IPS-11a (cell line): ENCODE measurements around the gene DHX38.

ENCODE experiments used
- H3K4me3 ChIP-seq: one replicate; pipeline ENCODE4 v1.5.1; 2013; ENCODE audit warnings: low read depth, low read length, control low read depth

The DHX38 gene

DNA sequence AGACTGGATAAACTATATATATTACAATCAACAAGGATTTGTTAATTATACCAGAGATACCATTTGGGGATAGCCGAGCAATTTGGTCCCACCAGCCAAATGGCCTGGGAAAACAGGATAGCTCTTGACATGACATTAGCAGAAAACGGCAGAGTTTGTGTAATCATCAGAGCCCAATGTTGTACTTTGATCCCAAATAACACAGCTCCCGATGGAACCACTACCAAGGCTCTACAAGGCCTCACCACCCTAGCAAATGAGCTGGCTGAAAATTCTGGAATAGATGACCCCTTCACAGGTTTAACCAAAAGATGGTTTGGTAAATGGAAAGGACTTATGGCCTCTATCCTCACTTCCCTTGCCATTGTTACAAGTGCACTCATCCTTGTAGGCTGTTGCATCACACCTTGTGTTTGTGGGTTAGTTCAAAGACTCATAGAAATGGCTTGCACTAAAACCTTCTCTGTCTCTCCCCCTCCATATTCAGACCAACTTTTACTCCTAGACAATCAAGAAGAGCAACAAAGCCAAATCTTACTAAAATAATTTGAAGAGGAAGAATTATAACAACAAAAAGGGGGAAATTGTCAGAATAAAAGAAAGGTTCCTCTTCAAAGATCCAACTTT is 9.8 kb upstream of the DHX38 start:
- no peak overlapping the region for H3K4me3 ChIP-seq

DNA sequence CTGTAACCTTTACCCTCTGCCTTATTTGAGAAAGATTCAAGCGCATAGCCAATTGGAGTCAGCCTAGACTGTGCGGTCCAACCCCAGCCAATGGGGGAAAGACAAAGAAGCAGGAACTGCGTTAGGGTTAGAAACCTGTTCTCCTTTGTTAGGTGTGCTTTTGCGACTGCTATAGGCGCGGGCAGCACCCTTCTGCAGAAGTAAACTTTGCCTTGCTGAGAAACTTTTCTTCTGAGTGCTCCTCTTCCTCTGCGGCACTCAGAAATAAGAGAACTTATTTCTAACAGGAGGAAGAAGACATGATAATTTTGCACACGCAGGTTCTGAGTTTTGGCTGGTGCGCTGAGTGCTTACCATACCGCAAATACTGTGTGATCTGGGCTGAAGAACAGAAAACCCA is 9.2 kb upstream of the DHX38 start:
- H3K4me3 ChIP-seq: no peak overlapping the region

DNA sequence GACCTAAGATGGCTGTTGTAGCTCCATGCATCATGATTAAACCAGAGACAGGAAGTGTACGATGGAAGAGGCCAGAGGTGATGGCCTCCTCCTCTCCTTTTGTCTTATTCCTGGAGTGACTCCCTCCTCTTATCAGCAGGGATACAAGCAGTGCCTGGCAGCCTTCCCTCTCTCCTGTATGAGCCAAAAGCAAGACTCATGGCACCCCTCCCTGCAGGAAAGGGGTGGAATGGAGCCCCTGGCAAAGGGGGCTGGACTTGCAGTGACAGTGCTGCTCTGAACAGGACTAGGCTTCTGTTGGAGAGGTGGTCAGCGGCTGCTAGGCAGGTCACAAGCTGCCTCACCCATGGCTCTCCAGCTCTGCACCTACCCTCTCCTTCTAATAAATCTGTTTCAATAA is 8.6 kb upstream of the DHX38 start:
- no peak overlapping the region for H3K4me3 ChIP-seq

DNA sequence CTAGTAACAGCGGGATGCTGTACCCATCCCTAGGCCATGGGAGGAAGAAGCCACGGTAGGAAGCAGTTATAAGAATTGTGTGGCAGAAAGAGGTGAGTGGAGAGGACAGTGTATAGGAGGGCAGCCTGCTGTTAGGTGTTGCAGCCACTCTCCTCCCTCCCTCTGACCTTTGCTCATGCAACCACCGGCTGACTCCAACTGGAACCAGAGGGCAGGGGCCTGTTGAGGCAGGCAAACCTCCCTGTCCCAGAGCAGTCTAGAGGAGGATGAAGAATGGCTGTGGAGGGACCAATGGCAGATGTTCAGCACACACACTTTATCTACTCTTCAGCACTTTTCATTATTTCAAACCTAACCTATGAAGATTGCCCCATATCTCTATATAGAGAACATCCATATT is 2.4 kb upstream of the DHX38 start:
- H3K4me3 ChIP-seq: no peak overlapping the region

DNA sequence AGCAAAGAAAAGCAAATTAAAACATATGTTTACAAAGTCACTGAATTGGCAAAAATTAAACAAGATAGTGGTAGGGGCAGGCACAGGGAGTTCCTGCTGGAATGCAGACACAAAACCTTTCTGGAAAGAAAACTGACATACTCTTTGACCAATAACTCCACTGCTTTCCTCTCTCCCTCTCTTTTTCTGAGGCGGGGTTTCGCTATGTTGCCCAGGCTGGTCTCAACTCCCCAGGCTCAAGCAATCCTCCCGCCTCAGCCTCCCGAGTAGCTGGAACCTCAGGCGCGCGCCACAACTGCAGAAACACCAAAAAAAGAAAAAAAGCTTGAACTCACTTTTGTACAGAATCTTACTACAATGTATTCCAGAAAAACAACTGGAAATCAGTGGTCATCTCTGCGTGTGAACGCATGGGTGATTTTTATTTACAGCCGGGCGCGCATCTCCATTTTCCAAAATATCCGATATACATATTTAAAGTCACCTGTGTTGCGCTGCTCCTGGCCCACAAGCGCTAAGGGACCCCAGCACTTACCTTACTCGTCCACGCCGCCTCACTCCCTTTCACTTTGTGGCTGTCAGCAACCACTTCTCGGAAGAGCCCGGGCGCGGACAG is 707 bp upstream of the DHX38 start:
- peak overlapping the region; percentile 87 for H3K4me3 ChIP-seq

DNA sequence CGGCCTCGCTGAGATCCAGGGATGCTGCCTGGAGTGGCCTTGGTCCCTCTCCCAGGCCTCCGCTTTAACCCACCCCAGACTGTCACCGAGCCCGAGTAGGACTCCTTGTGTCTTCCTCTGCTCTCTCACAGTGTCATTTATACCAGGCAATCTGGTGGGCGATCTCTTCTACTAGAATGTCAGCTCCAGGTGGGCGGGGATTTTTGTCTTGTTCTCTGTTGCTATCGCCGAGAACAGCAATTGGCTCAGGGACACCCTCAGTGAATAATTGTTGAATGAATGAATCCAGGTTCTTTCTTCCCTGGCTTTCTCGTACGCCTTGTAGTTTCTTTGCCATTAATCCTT is 591 bp downstream of the DHX38 start:
- peak overlapping the region; percentile 95 for H3K4me3 ChIP-seq

DNA sequence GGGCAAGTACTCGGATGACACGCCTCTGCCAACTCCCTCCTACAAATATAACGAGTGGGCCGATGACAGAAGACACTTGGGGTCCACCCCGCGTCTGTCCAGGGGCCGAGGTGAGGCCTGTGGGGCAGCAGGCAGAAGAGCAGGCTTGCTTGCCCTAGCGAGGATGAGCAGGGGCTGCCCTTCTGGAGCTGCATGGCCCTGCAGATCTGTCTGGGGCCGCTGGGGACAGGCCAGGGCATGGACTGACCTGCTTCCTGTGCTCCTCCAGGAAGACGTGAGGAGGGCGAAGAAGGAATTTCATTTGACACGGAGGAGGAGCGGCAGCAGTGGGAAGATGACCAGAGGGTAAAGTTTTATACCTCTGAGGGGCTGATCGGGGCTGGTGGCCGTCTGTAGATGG is 5.3 kb downstream of the DHX38 start:
- H3K4me3 ChIP-seq: no peak overlapping the region

DNA sequence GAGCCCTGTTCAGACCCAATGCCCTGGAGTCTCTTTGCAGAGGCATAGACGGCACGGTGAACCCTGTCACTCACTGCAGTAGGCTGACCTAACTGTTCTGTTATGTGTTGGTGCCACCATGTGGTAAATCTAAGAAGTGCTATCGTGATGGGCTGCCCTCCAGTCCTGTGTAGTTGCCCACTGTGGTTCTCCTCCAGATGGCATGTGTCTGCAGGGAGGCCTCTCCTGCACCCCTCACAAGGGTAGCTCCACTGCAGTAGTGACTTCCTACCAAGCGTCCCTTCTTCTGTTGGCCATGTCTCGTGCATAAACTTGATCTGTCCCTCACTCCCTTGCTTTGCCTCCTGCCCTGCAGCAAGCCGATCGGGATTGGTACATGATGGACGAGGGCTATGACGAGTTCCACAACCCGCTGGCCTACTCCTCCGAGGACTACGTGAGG is 5.8 kb downstream of the DHX38 start:
- H3K4me3 ChIP-seq: no peak overlapping the region

DNA sequence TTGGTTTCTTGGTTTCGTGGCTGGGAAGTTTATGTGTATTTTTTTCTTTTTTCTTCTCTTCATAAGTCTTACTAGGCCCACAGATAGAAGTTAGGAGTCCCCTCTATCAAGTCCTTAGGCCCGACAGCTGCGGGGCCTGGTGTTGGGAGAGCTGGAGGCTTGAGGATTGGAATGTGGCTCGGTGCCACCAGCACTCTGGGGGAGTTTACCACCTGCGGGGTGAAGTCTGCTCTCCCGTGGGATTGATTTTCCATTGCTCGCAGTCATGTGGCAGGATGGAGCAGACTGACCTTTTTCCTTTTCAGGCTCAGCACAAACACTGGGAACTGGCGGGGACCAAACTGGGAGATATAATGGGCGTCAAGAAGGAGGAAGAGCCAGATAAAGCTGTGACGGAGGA is 7.5 kb downstream of the DHX38 start:
- no peak overlapping the region for H3K4me3 ChIP-seq

DNA sequence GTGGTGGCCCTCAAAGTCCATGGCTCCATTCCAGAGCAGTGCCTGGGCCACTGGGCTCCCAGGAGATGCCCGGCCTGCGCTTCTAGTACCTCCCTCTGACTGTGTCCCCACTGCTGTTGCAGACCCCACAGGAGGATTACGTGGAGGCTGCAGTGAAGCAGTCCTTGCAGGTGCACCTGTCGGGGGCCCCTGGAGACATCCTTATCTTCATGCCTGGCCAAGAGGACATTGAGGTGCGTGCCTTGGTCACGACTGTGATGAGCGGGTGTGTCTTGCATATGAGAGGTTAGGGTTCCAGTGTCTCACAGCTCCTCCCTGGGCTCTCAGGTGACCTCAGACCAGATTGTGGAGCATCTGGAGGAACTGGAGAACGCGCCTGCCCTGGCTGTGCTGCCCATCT is 11.3 kb downstream of the DHX38 start:
- no peak overlapping the region for H3K4me3 ChIP-seq

DNA sequence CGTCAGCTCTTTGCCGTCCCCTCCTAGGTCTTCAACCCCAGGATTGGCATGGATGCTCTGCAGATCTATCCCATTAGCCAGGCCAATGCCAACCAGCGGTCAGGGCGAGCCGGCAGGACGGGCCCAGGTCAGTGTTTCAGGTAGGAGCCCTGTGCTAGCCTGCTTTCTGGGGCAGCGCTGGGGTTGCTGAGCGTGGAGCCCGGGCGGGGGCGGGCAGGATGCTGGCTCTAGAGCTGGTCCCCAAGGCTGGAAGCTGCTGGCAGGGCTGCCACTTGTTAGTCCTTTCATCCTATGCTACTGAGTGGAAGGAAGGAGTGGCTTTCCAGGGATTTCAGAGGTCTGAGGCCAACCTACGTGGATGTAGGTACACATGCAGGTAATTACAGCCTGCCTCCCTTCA is 12.3 kb downstream of the DHX38 start:
- no peak overlapping the region for H3K4me3 ChIP-seq

DNA sequence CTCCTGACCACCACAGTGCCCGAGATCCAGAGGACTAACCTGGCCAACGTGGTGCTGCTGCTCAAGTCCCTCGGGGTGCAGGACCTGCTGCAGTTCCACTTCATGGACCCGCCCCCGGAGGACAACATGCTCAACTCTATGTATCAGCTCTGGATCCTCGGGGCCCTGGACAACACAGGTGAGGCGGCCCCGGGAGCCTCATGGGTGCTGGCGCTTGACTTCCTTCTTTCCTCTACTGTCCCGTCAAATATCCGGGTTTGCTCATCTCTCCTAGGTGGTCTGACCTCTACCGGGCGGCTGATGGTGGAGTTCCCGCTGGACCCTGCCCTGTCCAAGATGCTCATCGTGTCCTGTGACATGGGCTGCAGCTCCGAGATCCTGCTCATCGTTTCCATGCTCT is 13.7 kb downstream of the DHX38 start:
- no peak overlapping the region for H3K4me3 ChIP-seq

DNA sequence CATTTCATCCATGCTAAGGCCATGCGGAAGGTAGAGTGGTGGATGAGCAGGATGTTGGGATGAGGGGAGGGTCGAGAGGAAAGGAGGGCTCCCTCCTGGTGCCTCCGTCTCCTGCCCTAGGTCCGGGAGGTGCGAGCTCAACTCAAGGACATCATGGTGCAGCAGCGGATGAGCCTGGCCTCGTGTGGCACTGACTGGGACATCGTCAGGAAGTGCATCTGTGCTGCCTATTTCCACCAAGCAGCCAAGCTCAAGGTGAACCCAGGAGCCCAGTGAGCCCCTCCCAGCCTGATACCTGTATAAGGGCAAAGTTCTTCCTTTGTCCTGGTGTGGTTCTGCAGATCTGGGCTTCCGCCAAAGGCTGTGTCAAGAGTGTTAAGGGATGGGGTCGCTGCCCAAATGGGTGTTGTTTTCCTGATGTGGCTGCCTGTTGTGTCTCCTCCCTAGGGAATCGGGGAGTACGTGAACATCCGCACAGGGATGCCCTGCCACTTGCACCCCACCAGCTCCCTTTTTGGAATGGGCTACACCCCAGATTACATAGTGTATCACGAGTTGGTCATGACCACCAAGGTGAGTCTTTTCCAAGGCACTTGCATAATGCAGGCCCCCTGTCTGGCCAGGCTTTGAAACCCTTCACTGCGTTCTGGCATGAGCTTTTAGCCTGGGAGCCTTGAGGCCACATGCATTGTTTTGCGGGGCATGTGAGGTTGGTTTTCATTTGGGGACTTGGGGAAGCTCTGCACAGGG is 14.9 kb downstream of the DHX38 start:
- no peak overlapping the region for H3K4me3 ChIP-seq

DNA sequence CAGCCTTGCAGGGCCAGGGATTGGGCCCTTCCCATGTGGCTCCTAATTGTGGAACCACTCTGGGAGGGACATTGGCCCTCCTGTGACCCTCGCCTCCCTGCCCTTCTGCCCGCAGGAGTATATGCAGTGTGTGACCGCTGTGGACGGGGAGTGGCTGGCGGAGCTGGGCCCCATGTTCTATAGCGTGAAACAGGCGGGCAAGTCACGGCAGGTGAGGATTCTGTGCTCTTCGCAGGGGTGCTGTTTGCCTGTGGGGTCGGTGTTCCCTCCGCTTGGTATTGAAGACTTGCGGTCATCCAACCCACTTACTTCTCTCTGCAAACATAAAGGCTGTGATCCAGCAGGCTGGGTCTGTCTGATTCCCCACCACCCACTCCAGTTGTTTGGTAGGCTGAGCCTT is 15.7 kb downstream of the DHX38 start:
- H3K4me3 ChIP-seq: no peak overlapping the region

DNA sequence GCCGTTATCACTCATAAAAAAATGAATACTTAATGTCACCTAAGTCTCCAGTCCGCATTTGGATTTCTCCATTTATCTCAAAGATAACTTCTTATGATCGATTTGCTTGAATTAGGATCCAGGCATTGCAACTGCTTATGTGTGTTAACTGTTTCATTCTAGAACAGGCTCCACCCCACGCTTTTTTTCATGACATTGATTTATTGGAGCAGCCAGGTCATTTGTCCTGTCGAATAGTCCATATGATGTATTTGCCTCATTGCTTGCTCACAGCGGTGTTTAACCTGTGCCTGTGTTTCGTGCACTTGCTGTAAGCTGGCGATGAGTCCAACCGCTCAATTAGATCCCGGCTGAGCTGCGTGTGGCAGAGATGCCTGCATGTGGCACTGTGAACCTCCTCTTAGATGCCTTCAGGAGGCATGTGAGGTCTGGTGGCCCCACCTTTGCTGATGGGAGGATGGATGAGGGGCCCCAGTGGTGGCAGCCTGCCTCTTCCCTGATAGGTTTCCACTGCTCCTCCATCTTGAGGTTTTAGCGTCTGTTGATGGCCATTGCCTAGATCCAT is 16.4 kb downstream of the DHX38 start:
- H3K4me3 ChIP-seq: no peak overlapping the region

DNA sequence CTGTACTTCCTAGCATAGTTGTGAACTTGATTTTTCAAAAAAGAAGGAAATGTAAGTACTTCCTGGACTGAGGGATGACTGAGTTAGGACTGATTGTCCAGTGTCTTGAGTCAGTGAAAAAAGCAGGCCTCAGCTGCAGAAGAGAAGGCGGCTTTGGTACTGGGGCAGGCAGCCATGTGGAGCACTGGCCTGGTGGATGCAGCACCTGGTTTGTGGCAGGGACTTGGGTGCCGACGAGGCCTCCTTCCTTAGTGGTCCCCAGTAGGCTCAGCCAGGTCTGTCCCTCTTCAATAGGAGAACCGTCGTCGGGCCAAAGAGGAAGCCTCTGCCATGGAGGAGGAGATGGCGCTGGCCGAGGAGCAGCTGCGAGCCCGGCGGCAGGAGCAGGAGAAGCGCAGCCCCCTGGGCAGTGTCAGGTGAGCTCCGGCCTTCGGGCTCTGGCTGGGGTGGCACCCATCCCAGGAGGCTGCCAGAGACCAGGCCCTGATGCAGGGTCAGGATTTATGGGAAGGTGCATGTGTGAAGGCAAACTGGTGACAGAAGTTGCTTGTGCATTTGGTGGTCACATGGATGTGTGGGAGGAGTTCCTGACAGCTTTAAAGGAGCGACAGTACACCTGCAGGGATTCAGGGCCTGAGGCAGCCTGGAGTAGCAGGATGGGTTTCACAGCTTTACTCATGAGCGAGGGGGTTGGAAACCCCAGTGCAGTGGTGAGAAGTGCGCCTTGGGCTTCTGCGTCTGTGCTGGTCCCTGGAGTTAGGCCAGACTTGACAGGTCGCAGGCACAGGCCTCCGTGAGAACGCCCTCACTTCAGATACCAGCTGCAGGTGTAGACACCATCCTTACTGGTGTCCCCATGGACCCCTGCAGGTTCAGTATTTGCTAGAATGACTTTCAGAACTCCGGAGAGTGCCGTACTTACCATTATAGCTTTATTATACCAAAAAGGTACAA is 17.3 kb downstream of the DHX38 start:
- H3K4me3 ChIP-seq: no peak overlapping the region

DNA sequence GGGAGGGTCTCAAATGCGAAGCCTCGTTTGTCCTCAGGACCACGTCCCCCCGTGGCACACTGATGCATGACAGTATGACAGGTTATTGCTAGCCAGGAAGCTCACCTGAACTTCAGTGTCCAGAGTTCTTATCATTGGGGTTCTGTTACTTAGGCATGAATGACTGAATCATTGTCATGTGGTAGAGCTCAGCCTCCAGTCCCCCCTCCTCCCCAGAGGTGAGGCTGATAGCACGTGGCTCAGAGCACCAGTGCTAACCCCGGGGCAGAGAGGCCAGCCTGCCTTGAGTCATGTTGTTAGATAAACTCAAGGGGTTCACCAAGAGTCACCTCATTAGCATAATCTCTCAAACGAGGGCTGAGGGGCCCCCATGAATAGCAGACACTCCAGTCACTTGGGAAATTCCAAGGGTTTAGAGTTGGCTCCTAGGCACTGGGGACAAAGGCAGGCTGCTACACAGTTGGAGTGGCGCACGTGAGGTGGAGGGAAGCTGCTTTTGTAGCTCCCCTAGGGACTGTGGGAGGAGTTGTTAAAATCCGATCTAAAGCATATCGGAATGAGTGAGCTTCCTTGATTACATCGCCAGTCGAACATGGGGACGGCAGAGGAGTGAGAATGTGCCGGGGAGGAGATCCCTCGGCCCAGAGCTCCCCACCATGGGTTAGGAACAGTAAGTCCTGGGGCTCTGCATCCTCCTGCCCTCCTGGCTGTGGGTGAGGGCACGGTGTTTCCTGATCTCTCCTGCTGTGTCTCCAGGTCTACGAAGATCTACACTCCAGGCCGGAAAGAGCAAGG is 18.2 kb downstream of the DHX38 start:
- H3K4me3 ChIP-seq: no peak overlapping the region

DNA sequence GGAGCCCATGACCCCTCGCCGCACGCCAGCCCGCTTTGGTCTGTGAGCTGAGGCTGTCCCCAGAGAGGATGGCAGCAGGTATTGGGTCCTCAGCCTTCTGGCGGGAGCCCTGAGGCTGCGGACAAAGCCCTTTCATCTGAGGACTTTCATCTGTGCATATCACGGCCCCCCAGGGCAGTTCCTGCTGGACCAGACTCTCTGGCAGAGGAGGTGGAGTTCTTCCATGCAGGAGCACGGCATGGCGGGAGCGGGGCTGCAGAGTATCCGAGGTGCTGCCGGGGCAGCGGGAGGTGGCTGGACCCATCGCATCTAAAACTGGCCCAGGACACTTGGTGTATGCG is 18.8 kb downstream of the DHX38 start:
- H3K4me3 ChIP-seq: no peak overlapping the region

DNA sequence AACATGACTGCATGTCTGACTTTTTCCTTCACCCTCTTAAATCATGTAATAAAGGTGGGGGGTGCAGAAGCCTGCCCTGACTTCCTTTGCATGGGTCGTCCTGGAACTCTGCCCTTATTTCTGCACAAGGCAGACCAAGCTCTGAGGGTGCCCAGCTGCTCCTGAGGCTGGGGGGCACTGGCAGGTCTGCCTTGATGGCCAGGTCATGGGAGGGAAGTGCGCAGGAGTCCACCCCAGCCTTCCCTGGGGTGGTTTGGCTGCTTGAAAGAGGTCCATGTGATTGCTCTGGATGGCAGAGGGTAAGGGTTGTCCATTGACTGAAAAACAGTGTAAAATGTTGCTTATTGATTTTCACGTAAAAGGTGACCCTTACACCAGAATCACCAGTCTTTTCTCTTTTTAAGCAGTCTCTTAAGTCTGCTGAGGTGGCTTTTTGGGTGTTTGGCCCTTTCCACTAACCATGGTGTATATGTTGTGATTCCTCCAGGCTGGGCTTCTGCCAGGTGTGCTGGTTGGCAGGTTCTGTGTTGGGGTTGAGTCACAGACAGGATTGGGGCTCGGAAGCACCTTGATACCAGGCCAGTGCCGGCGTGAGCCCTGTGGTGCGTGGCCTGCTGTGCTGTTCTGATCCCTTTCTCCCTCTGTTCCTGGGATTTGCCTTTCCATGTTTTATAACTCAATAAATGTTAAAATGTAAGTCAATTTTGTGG is 19.4 kb downstream of the DHX38 start:
- H3K4me3 ChIP-seq: no peak overlapping the region

DNA sequence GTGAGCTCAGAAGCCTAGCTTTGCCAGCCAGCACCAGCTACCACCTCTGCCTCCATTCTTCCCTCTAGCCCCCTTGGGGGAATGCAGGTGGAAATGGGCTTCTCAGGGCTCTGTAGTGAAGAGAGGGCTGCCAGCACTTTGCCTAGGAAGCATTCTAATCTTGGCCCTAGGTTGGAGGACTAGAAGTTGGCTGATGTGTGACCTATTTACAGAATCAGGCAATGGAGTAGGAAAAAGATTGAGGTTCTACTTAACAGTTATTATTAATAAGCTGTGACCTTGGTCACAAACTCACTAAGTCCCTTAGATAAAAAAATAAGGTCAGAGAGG is 19.9 kb downstream of the DHX38 start:
- no peak overlapping the region for H3K4me3 ChIP-seq
